Right lobe of liver (tissue), 6 donors: ENCODE results near the gene LCTL. TPM values are rescaled to one million over a fixed set of nuclear protein-coding genes. Genes with fewer than 3 reads are reported as not detected.
"Not testable (repeated sequence)": the region's sequence is repeated elsewhere in the genome, so short reads cannot be mapped to it uniquely, and the experiment has no call there.

Source experiments
- ATAC-seq, 4 donors: fragments of 200-7000 bp; cut with Tn5 transposase; one replicate each; pipeline ENCODE4 v1.9.1; 2020; ENCODE audit warnings: mild to moderate bottlenecking in 4 of 4, moderate library complexity in 4 of 4
- DNase-seq, 3 donors: peaks; one replicate each; pipeline ENCODE4 v3.0.0-alpha.2; 2020
- H3K27ac ChIP-seq, 3 donors: fragments of 200-600 bp; one replicate each; pipeline ENCODE4 v1.8.0; 2022
- H3K27me3 ChIP-seq, 2 donors: fragments of 200-600 bp; one replicate each; pipeline ENCODE4 v1.8.0; 2022
- H3K36me3 ChIP-seq, 4 donors: fragments of 200-600 bp; sonication (generic) in 1 of 4; one replicate each; pipeline versions ENCODE4 v1.5.1 to v1.8.0; 2017 to 2022; ENCODE audit warnings: control low read depth in 1 of 4
- H3K4me1 ChIP-seq, 4 donors: fragments of 200-600 bp; sonication (generic) in 1 of 4; one replicate each; pipeline versions ENCODE4 v1.5.1 to v1.8.0; 2017 to 2022; ENCODE audit warnings: control low read depth in 1 of 4
- H3K4me3 ChIP-seq, 3 donors: fragments of 200-600 bp; one replicate each; pipeline ENCODE4 v1.8.0; 2022
- H3K9me3 ChIP-seq, 4 donors: fragments of 200-600 bp; sonication (generic) in 1 of 4; one replicate each; pipeline versions ENCODE4 v1.5.1 to v1.8.0; 2017 to 2022; ENCODE audit warnings: control low read depth in 1 of 4
- CTCF ChIP-seq, 4 donors: fragments of 200-600 bp in 3 of 4; fragments of 450-650 bp in 1 of 4; IDR thresholded peaks; one replicate each; pipeline versions ENCODE4 v1.5.1 to v1.8.0; 2016 to 2022; ENCODE audit warnings: antibody characterized with exemption in 4 of 4, mild to moderate bottlenecking in 2 of 4
- POLR2A ChIP-seq: fragments of 450-650 bp; IDR thresholded peaks from one replicate; pipeline ENCODE4 v1.6.1; 2017; ENCODE audit warnings: antibody characterized with exemption, mild to moderate bottlenecking
- WGBS: methylation state at CpG from one replicate; pipeline ENCODE4 v1.1.6; 2018; ENCODE audit warnings: low coverage, low lambda C conversion rate; ENCODE audit not compliant: insufficient coverage; ENCODE audit errors: missing lambda C conversion rate; 5-methylcytosine and 5-hydroxymethylcytosine counted together
- intact Hi-C, 2 donors: fragments of 100-400 bp; cut with DNase I; formaldehyde crosslinking; loops; one replicate each; pipeline versions ENCODE4 v1.11.2 to v1.14.1; 2022
- total RNA-seq, 6 experiments: library from RNA; depleted of rRNA in 2 of 6; stranded (reverse); fragments of >200 nt in 2 of 6; fragmentation: NEBNext Ultra II Directional in 3 of 6; extraction: Animal tissue kit (Norgen Biotek cat#: 25700) in 3 of 6; gene quantifications; one replicate each; pipeline versions ENCODE4 v1.1.0 to v1.2.4, GENCODE V29; 2016 to 2023
- donor health status: DM: no; HTN: yes; CAD: no.
- donor health status: DM: no; HTN: no; CAD: no.
- donor health status: DM: no; HTN: no; CAD: no.
- donor health status: DM: no; HTN: yes; CAD: no.
- donor health status: DM: no; HTN: yes; CAD: no.

The LCTL gene
- total RNA-seq, 6 experiments from 2014 or later: not detected

GRCh38 chr15:66503780-66504562 is 61.8 kb downstream of the LCTL start:
- no peaks in the 10 kb centered on the region for H3K27me3 ChIP-seq
- H3K4me1 ChIP-seq: peaks cover 0 to 26% (median 7%) of the 10 kb centered on the region in 4 donors
- peak overlapping the region; percentile 83 to 97 (median 95) for H3K4me3 ChIP-seq
- DNase-seq (no peak), ATAC-seq (no peak)
- peaks cover 8 to 43% (median 29%) of the 10 kb centered on the region in 4 donors for H3K36me3 ChIP-seq
- no peak for TF ChIP-seq POLR2A
- TF ChIP-seq CTCF (IDR thresholded peaks at IDR 0.05): no peak
- WGBS: 1% methylated on average over 12 of the region's 12 CpGs
- peak overlapping the region; percentile 93 to 97 (median 94) for H3K27ac ChIP-seq
- intact Hi-C loops: no loop called here
- H3K9me3 ChIP-seq: no peaks in the 10 kb centered on the region

- peak; percentile 29 for TF ChIP-seq POLR2A
- H3K27me3 ChIP-seq, H3K9me3 ChIP-seq, DNase-seq, ATAC-seq, intact Hi-C loops: not testable (repeated sequence)
- WGBS: 28% methylated on average over 13 of the region's 13 CpGs
- Histone ChIP-seq H3K27ac (peak overlapping the region in 2 of 3 donors; percentile 94 to 97), H3K4me3 (peak overlapping the region; percentile 83 to 97 (median 95)), H3K36me3 (peaks cover 8 to 52% (median 33%) of the 10 kb centered on the region in 4 donors), H3K4me1 (peaks cover 0 to 26% (median 7%) of the 10 kb centered on the region in 4 donors)
Observed at GRCh38 chr15:66503041-66503648, 62.7 kb downstream of the LCTL start.

- ATAC-seq: no peak
- no peak for DNase-seq
- H3K4me1 ChIP-seq: peaks cover 0 to 26% (median 7%) of the 10 kb centered on the region in 4 donors
Observed at GRCh38 chr15:66502491-66502890, 63.3 kb downstream of the LCTL start.

GRCh38 chr15:66500346-66500745 is 65.5 kb downstream of the LCTL start:
- H3K9me3 ChIP-seq, H3K27ac ChIP-seq, intact Hi-C loops, H3K4me3 ChIP-seq, H3K27me3 ChIP-seq, ATAC-seq, DNase-seq: not testable (repeated sequence)
- H3K36me3 ChIP-seq: peaks cover 8 to 56% (median 34%) of the 10 kb centered on the region in 4 donors
- WGBS: 82% methylated on average over 3 of the region's 7 CpGs
- H3K4me1 ChIP-seq: peaks cover 0 to 34% (median 12%) of the 10 kb centered on the region in 4 donors

More at GRCh38 chr15:66502491-66502890, 63.3 kb downstream of the LCTL start:
- Histone ChIP-seq H3K27ac (no peak overlapping the region), H3K9me3 (no peaks in the 10 kb centered on the region), H3K27me3 (no peaks in the 10 kb centered on the region), H3K4me3 (no peak overlapping the region), H3K36me3 (peaks cover 8 to 56% (median 34%) of the 10 kb centered on the region in 4 donors)
- intact Hi-C loops: no loop called here
- no peak for TF ChIP-seq CTCF (IDR thresholded peaks at IDR 0.05)
- no peak for TF ChIP-seq POLR2A
- WGBS: 75% methylated on average over 10 of the region's 10 CpGs

- DNase-seq (no peak), ATAC-seq (peak in 1 of 4 donors; percentile 4)
- no peak for TF ChIP-seq POLR2A
- TF ChIP-seq CTCF (IDR thresholded peaks at IDR 0.05): peak; percentile 30 to 48 (median 42)
- H3K36me3 ChIP-seq: peaks cover 8 to 61% (median 35%) of the 10 kb centered on the region in 4 donors
- no peaks in the 10 kb centered on the region for H3K9me3 ChIP-seq
- peaks cover 0 to 48% (median 17%) of the 10 kb centered on the region in 4 donors for H3K4me1 ChIP-seq
- WGBS: 50% methylated on average over 2 of the region's 3 CpGs
- H3K27ac ChIP-seq: peak overlapping the region in 1 of 3 donors; percentile 0
- no peaks in the 10 kb centered on the region for H3K27me3 ChIP-seq
- intact Hi-C loops: loop anchor here (10.0 kb wide), 2 partner anchors 114 to 204 kb away; partner anchors contain the start of genes MAP2K1 (in 2 of the 2) and DIS3L (in 1 of the 2)
- no peak overlapping the region for H3K4me3 ChIP-seq
Observed at GRCh38 chr15:66498501-66499386, 67.1 kb downstream of the LCTL start.
